HepG2 (cell line): ENCODE results near the gene WDR76. TPM values are rescaled to one million over a fixed set of nuclear protein-coding genes. Genes with fewer than 3 reads are reported as not detected.
A peak's percentile ranks its signal among the peaks of the same experiment; 100 is the strongest.

Experiments used
- ARHGAP35 ChIP-seq: sonication (generic); formaldehyde crosslinking; IDR thresholded peaks from 2 replicates; pipeline ENCODE4 v1.9.0; 2022; ENCODE audit warnings: mild to moderate bottlenecking, inconsistent platforms, moderate library complexity, missing genetic modification reagents, borderline replicate concordance
- ATF7-NPFF ChIP-seq: sonication (generic); formaldehyde crosslinking; IDR thresholded peaks from 2 replicates; pipeline ENCODE4 v1.8.1; 2023; ENCODE audit warnings: mild to moderate bottlenecking, low read depth, missing genetic modification reagents, moderate library complexity
- DMAP1 ChIP-seq: IDR thresholded peaks from 2 replicates; pipeline ENCODE4 v1.6.1; 2016
- GPN1 ChIP-seq: sonication (generic); formaldehyde crosslinking; IDR thresholded peaks from 2 replicates; pipeline ENCODE4 v1.5.1; 2020; ENCODE audit warnings: missing genetic modification reagents, borderline replicate concordance
- HMG20A ChIP-seq: IDR thresholded peaks from 2 replicates; pipeline ENCODE4 v1.6.1; 2016; ENCODE audit warnings: borderline replicate concordance
- MLLT10 ChIP-seq: sonication (generic); formaldehyde crosslinking; IDR thresholded peaks from 2 replicates; pipeline ENCODE4 v1.4.0; 2020; ENCODE audit warnings: missing genetic modification reagents
- PAWR ChIP-seq: sonication (generic); formaldehyde crosslinking; IDR thresholded peaks from 2 replicates; pipeline ENCODE4 v1.4.0; 2020; ENCODE audit warnings: missing genetic modification reagents, mild to moderate bottlenecking, borderline replicate concordance
- RCOR2 ChIP-seq: IDR thresholded peaks from 2 replicates; pipeline ENCODE4 v1.6.1; 2016; ENCODE audit warnings: missing biosample characterization, missing genetic modification reagents
- SIN3A ChIP-seq: IDR thresholded peaks from 2 replicates; pipeline ENCODE4 v1.6.1; 2011; ENCODE audit warnings: low read depth, mild to moderate bottlenecking, control low read depth, low read length, borderline replicate concordance
- TBP ChIP-seq: sonication (generic); formaldehyde crosslinking; IDR thresholded peaks from 2 replicates; pipeline ENCODE4 v1.5.0; 2020; ENCODE audit warnings: missing genetic modification reagents
- TSC22D2 ChIP-seq: sonication (generic); formaldehyde crosslinking; IDR thresholded peaks from 2 replicates; pipeline ENCODE4 v1.5.1; 2020; ENCODE audit warnings: missing genetic modification reagents, mild to moderate bottlenecking, borderline replicate concordance
- ZNF468 ChIP-seq: sonication (generic); formaldehyde crosslinking; IDR thresholded peaks from 2 replicates; pipeline ENCODE4 v1.8.0; 2022; ENCODE audit warnings: mild to moderate bottlenecking, moderate library complexity, missing genetic modification reagents
- polyA plus RNA-seq, 8 experiments: library from polyadenylated mRNA; depleted of rRNA in 3 of 8; stranded (reverse) in 7 of 8; unstranded in 1 of 8; fragments of >200 nt; fragmentation: Illumina TruSeq in 4 of 8; extraction: Trizol in 4 of 8; gene quantifications; 2 replicates each; pipeline versions ENCODE4 v1.2.1 to v1.2.3, GENCODE V29; 2011 to 2016; ENCODE audit warnings: low read depth in 4 of 8, missing spikeins in 1 of 8, mixed read lengths in 1 of 8; ENCODE audit not compliant: insufficient read depth in 1 of 8
- total RNA-seq, 5 experiments: library from RNA; depleted of rRNA; stranded (reverse); fragments of >200 nt; fragmentation: Illumina TruSeq; extraction: Trizol; gene quantifications; 2 replicates each; pipeline ENCODE4 v1.2.3, GENCODE V29; 2016; ENCODE audit warnings: low read depth in 1 of 5
- TF ChIP-seq, protein P1 (sequence below): sonication (generic); formaldehyde crosslinking; IDR thresholded peaks from 2 replicates; pipeline ENCODE4 v1.4.0; 2020; ENCODE audit warnings: missing genetic modification reagents, borderline replicate concordance
- TF ChIP-seq, protein P2 (sequence below): sonication (generic); formaldehyde crosslinking; IDR thresholded peaks from 2 replicates; pipeline ENCODE4 v1.5.0; 2020; ENCODE audit warnings: missing genetic modification reagents, mild to moderate bottlenecking, borderline replicate concordance
- TF ChIP-seq, protein P3 (sequence below): sonication (generic); formaldehyde crosslinking; IDR thresholded peaks from 2 replicates; pipeline ENCODE4 v1.4.0; 2020; ENCODE audit warnings: mild to moderate bottlenecking, missing genetic modification reagents
- TF ChIP-seq, protein P4 (sequence below): sonication (generic); formaldehyde crosslinking; IDR thresholded peaks from 2 replicates; pipeline ENCODE4 v1.5.1; 2020; ENCODE audit warnings: missing genetic modification reagents, mild to moderate bottlenecking, borderline replicate concordance

Gene WDR76
- total and polyA plus RNA-seq, 2 of the 13 experiments (the other 11 are each of a cell fraction or from before 2014, with no cell fraction given) = 1.1 to 9.7 TPM

- TF ChIP-seq, protein P1, sequence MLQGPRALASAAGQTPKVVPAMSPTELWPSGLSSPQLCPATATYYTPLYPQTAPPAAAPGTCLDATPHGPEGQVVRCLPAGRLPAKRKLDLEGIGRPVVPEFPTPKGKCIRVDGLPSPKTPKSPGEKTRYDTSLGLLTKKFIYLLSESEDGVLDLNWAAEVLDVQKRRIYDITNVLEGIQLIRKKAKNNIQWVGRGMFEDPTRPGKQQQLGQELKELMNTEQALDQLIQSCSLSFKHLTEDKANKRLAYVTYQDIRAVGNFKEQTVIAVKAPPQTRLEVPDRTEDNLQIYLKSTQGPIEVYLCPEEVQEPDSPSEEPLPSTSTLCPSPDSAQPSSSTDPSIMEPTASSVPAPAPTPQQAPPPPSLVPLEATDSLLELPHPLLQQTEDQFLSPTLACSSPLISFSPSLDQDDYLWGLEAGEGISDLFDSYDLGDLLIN (CRISPR knock-in tag) = peak; percentile 35; the same call in 1 of the 2 replicates
- TF ChIP-seq DMAP1 (CRISPR knock-in tag) (peak; percentile 87), TBP (no peak), ZNF468 (CRISPR knock-in tag) (no peak), GPN1 (CRISPR knock-in tag) (0 out of 2 replicates have a peak, but pooled peaks have one; percentile 11), RCOR2 (no peak), ATF7-NPFF (CRISPR knock-in tag) (peak; percentile 20; the same call in 1 of the 2 replicates), SIN3A (peak; percentile 81; the same call in 1 of the 2 replicates), PAWR (CRISPR knock-in tag) (no peak), ARHGAP35 (CRISPR knock-in tag) (no peak), MLLT10 (CRISPR knock-in tag) (no peak), HMG20A (CRISPR knock-in tag) (no peak), TSC22D2 (CRISPR knock-in tag) (peak; percentile 5; the same call in 1 of the 2 replicates)
- TF ChIP-seq, protein P2, sequence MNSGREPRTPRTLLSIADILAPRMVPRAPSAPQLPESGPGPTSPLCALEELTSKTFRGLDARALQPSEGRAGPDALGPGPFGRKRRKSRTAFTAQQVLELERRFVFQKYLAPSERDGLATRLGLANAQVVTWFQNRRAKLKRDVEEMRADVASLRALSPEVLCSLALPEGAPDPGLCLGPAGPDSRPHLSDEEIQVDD (CRISPR knock-in tag) = peak; percentile 37; the same call in 1 of the 2 replicates
- TF ChIP-seq, protein P3, sequence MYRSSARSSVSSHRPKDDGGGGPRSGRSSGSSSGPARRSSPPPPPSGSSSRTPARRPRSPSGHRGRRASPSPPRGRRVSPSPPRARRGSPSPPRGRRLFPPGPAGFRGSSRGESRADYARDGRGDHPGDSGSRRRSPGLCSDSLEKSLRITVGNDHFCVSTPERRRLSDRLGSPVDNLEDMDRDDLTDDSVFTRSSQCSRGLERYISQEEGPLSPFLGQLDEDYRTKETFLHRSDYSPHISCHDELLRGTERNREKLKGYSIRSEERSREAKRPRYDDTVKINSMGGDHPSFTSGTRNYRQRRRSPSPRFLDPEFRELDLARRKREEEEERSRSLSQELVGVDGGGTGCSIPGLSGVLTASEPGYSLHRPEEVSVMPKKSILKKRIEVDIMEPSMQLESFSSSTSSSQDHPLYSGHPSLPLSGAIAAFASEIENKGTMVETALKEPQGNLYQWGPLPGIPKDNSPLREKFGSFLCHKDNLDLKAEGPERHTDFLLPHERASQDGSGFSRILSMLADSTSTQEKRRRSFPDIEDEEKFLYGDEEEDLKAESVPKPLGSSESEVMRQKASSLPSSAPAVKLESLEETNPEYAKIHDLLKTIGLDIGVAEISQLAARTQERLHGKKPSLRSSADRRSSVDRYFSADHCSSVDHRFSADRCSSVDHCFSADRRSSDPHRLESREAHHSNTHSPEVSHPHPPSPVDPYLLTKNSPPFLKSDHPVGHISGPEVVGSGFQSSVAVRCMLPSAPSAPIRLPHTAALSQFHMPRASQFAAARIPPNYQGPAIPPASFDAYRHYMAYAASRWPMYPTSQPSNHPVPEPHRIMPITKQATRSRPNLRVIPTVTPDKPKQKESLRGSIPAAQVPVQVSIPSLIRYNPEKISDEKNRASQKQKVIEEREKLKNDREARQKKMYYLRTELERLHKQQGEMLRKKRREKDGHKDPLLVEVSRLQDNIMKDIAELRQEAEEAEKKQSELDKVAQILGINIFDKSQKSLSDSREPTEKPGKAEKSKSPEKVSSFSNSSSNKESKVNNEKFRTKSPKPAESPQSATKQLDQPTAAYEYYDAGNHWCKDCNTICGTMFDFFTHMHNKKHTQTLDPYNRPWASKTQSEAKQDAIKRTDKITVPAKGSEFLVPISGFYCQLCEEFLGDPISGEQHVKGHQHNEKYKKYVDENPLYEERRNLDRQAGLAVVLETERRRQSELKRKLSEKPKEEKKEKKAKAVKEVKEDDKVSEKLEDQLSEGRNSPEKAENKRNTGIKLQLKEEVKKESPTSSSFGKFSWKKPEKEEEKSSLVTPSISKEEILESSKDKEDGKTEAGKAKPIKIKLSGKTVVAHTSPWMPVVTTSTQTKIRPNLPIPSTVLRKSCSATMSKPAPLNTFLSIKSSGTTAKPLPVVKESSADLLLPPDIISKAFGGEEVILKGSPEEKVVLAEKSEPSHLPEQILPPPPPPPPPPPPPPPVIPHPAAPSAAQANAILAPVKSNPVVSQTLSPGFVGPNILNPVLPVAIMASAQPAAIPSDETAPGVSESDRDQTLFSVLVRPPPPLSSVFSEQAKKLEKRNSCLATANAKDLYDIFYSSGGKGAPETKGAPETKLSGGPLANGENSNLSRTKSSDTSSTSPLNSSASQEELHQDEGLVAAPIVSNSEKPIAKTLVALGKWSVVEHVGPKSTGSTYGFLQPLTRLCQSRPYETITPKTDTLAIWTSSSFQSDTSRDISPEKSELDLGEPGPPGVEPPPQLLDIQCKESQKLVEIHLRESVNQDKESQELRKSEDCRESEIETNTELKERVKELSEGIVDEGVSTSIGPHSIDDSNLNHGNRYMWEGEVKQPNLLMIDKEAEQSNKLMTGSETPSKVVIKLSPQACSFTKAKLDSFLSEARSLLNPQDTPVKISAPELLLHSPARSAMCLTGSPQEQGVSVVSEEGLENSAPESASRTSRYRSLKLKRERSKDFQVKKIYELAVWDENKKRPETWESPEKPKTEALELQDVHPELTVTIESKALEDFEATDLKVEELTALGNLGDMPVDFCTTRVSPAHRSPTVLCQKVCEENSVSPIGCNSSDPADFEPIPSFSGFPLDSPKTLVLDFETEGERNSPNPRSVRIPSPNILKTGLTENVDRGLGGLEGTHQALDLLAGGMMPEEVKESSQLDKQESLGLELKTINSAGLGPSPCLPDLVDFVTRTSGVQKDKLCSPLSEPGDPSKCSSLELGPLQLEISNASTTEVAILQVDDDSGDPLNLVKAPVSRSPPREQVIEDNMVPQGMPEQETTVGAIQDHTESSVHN (CRISPR knock-in tag) = no peak
- TF ChIP-seq, protein P4, sequence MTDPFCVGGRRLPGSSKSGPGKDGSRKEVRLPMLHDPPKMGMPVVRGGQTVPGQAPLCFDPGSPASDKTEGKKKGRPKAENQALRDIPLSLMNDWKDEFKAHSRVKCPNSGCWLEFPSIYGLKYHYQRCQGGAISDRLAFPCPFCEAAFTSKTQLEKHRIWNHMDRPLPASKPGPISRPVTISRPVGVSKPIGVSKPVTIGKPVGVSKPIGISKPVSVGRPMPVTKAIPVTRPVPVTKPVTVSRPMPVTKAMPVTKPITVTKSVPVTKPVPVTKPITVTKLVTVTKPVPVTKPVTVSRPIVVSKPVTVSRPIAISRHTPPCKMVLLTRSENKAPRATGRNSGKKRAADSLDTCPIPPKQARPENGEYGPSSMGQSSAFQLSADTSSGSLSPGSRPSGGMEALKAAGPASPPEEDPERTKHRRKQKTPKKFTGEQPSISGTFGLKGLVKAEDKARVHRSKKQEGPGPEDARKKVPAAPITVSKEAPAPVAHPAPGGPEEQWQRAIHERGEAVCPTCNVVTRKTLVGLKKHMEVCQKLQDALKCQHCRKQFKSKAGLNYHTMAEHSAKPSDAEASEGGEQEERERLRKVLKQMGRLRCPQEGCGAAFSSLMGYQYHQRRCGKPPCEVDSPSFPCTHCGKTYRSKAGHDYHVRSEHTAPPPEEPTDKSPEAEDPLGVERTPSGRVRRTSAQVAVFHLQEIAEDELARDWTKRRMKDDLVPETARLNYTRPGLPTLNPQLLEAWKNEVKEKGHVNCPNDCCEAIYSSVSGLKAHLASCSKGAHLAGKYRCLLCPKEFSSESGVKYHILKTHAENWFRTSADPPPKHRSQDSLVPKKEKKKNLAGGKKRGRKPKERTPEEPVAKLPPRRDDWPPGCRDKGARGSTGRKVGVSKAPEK = no peak
These were observed 34.6 kb upstream of the WDR76 start, which contains the start of gene SERF2 (continued) for GRCh38 chr15:43791993-43792760.
